Peyer's patch (tissue), 4 donors: Measurements from ENCODE around the gene ZNF749. TPM values are rescaled to one million over a fixed set of nuclear protein-coding genes. Genes with fewer than 3 reads are reported as not detected.

Experiments used
- DNase-seq, 3 donors: peaks; one replicate each; pipeline ENCODE4 v3.0.0-alpha.2; 2017 to 2019
- H3K27ac ChIP-seq, 4 donors: fragments of 200-600 bp; sonication (generic); one replicate each; pipeline ENCODE4 v1.5.1; 2016 to 2019
- H3K27me3 ChIP-seq, 2 donors: fragments of 200-600 bp; sonication (generic); one replicate each; pipeline ENCODE4 v1.5.1; 2019
- H3K36me3 ChIP-seq, 3 donors: fragments of 200-600 bp; sonication (generic); one replicate each; pipeline ENCODE4 v1.5.1; 2016 to 2019
- H3K4me1 ChIP-seq, 4 donors: fragments of 200-600 bp; sonication (generic); one replicate each; pipeline ENCODE4 v1.5.1; 2016 to 2019
- H3K4me3 ChIP-seq, 4 donors: fragments of 200-600 bp; sonication (generic); 1 replicate in 3 of 4; 2 replicates in 1 of 4; pipeline ENCODE4 v1.5.1; 2016 to 2019; ENCODE audit warnings: mild to moderate bottlenecking in 1 of 4
- H3K9me3 ChIP-seq, 4 donors: fragments of 200-600 bp; sonication (generic); one replicate each; pipeline ENCODE4 v1.5.1; 2016 to 2019; ENCODE audit warnings: mild to moderate bottlenecking in 1 of 4
- POLR2A ChIP-seq, 2 donors: fragments of 450-650 bp; IDR thresholded peaks; one replicate each; pipeline ENCODE4 v1.5.1; 2017; ENCODE audit warnings: antibody characterized with exemption in 2 of 2, mild to moderate bottlenecking in 2 of 2, moderate library complexity in 2 of 2
- total RNA-seq, 4 donors: library from RNA; depleted of rRNA; stranded (reverse); fragments of >200 nt; gene quantifications; one replicate each; pipeline ENCODE4 v1.1.0, GENCODE V29; 2016
- TF ChIP-seq, protein P1 (sequence below), 6 experiments: fragments of 450-650 bp in 4 of 6; fragments of 200-600 bp in 2 of 6; sonication (generic) in 1 of 6; IDR thresholded peaks; one replicate each; pipeline ENCODE4 v1.5.1; 2017 to 2019; ENCODE audit warnings: antibody characterized with exemption in 6 of 6, mild to moderate bottlenecking in 3 of 6, moderate library complexity in 1 of 6

ZNF749 gene
- total RNA-seq, result 10 to 100 TPM in 2 of 4 donors, 1 to 10 TPM in 2; 5.7 to 12.8 (median 10.6) TPM

DNA sequence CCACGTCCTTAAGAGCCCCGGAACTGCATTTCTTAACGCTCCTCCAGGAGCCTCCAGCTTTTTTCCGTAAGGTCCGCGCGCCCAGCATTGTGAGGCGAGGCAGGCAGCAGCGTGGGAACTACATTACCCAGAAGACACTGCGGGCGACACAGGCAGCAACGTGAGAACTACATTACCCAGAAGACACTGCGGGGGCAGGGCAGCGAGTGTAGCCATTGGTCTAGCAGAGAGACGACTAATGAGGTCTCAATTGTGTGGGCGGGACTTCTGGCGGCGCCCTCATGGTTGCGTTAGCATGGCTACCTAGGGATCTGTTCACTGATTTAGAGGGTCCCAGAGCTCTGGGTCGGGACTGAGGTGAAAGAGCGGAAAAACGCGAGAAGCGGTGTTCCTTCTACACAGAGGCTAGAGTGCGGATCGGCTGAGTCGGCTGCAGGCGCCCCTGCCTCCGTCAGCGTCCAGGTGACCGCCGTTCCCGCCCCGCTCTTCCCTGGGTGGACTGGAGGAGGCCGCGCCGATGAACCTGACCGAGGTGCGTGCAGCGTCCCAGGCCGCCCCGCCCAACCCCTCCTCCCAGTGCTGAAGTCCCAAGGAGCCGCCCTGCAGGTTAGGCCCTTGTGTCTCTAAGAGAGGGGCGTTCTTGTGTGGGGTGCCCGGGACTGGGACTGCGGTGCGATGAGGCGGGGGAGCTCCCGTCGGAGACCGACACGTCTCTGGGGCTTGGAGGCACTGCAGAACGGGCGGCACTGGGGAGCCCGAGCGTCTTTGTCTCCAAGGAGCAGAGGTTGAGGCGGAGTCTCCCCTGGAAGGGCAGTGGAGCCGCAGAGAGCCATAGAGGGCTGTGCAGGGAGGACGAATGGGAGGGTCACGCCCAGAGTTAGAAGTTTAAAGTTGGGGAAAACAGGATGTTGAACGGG, at the start of gene ZNF749:
Gene ZNF749 (plus strand): TSS at position 264 of the 917 bp plus-strand sequence. CDS start 254 bp downstream, at position 518.
- Histone ChIP-seq H3K27me3 (no peaks in the 10 kb centered on the region), H3K4me1 (peaks cover 0 to 11% (median 0%) of the 10 kb centered on the region in 4 donors), H3K9me3 (peaks cover 0 to 2% (median 0%) of the 10 kb centered on the region in 4 donors), H3K27ac (peak within 1 kb of the TSS; percentile 58 to 88 (median 72)), H3K36me3 (no peaks in the 10 kb centered on the region), H3K4me3 (peak within 1 kb of the TSS; percentile 58 to 90 (median 78))
- TF ChIP-seq POLR2A (IDR thresholded peaks at IDR 0.05), result peak; percentile 40 to 46
- TF ChIP-seq, protein P1, sequence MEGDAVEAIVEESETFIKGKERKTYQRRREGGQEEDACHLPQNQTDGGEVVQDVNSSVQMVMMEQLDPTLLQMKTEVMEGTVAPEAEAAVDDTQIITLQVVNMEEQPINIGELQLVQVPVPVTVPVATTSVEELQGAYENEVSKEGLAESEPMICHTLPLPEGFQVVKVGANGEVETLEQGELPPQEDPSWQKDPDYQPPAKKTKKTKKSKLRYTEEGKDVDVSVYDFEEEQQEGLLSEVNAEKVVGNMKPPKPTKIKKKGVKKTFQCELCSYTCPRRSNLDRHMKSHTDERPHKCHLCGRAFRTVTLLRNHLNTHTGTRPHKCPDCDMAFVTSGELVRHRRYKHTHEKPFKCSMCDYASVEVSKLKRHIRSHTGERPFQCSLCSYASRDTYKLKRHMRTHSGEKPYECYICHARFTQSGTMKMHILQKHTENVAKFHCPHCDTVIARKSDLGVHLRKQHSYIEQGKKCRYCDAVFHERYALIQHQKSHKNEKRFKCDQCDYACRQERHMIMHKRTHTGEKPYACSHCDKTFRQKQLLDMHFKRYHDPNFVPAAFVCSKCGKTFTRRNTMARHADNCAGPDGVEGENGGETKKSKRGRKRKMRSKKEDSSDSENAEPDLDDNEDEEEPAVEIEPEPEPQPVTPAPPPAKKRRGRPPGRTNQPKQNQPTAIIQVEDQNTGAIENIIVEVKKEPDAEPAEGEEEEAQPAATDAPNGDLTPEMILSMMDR (IDR thresholded peaks at IDR 0.05), result no peak
- peak; percentile 94 to 100 (median 99) for DNase-seq

DNA sequence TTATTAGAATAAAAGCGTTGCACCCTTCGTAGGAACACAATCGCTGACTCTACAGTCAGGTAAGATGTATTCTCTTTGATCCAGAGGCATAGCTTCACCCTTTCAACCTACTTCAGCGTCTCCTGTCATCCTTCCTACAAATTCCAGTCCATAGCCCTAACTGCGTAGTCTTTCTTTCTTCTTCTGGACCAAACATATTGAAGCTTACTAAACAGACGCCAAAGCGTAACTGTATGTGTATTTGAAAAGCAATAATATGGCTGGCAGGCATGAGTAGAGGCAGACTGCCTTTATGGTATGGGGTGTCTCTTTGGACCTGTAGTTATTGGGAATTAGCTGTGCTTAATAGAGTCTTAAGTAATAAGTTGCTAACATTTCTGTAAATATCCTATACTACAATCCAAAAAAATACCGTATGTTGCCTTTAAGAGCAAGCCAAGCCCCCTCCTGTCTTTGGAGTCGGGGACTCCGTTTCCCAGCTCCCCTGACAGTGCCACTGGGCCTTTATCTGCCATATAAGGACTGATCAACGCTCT, 45.9 kb upstream of the ZNF749 start:
- no peaks in the 10 kb centered on the region for H3K27me3 ChIP-seq
- TF ChIP-seq, protein P1 (IDR thresholded peaks at IDR 0.05), result no peak
- no peak for TF ChIP-seq POLR2A (IDR thresholded peaks at IDR 0.05)
- H3K27ac ChIP-seq, result peak overlapping the region; percentile 77 to 84 (median 82)
- H3K9me3 ChIP-seq, result peaks cover 0 to 4% (median 0%) of the 10 kb centered on the region in 4 donors
- DNase-seq, result no peak
- peaks cover 0 to 8% (median 3%) of the 10 kb centered on the region in 4 donors for H3K4me1 ChIP-seq
- H3K36me3 ChIP-seq, result peaks cover 0 to 13% (median 0%) of the 10 kb centered on the region in 3 donors
- H3K4me3 ChIP-seq, result peak overlapping the region; percentile 62 to 75 (median 69)

GRCh38 chr19:57389730-57390598, 45.2 kb upstream of the ZNF749 start, which contains the start of gene ZNF548:
Gene ZNF548 (plus strand): TSS chr19:57389854. CDS start chr19:57390100, 246 bp downstream.
- peak within 1 kb of the TSS; percentile 62 to 75 (median 69) for H3K4me3 ChIP-seq
- peak; percentile 5 to 12 for TF ChIP-seq POLR2A (IDR thresholded peaks at IDR 0.05)
- TF ChIP-seq, protein P1 (IDR thresholded peaks at IDR 0.05), result peak in 4 of 6 experiments; percentile 5 to 48 (median 44)
- H3K4me1 ChIP-seq, result peaks cover 0 to 8% (median 3%) of the 10 kb centered on the region in 4 donors
- H3K27me3 ChIP-seq, result no peaks in the 10 kb centered on the region
- H3K9me3 ChIP-seq, result peaks cover 0 to 4% (median 0%) of the 10 kb centered on the region in 4 donors
- peak; percentile 93 to 98 (median 96) for DNase-seq
- peaks cover 0 to 19% (median 0%) of the 10 kb centered on the region in 3 donors for H3K36me3 ChIP-seq
- H3K27ac ChIP-seq, result peak within 1 kb of the TSS; percentile 77 to 84 (median 82)

- H3K27me3 ChIP-seq, result no peaks in the 10 kb centered on the region
- no peak overlapping the region for H3K27ac ChIP-seq
- DNase-seq, result no peak
- no peak for TF ChIP-seq POLR2A (IDR thresholded peaks at IDR 0.05)
- TF ChIP-seq, protein P1 (IDR thresholded peaks at IDR 0.05), result no peak
- H3K9me3 ChIP-seq, result peaks cover 0 to 35% (median 0%) of the 10 kb centered on the region in 4 donors
- H3K4me1 ChIP-seq, result peaks cover 0 to under 1% (median under 1%) of the 10 kb centered on the region in 4 donors
- peaks cover 0 to 66% (median 0%) of the 10 kb centered on the region in 3 donors for H3K36me3 ChIP-seq
- no peak overlapping the region for H3K4me3 ChIP-seq
These were observed 39.4 kb upstream of the ZNF749 start for GRCh38 chr19:57395710-57396109.

- Histone ChIP-seq H3K4me3 (no peak overlapping the region), H3K27ac (no peak overlapping the region), H3K27me3 (no peaks in the 10 kb centered on the region), H3K9me3 (peaks cover 0 to 47% (median 4%) of the 10 kb centered on the region in 4 donors), H3K4me1 (no peaks in the 10 kb centered on the region), H3K36me3 (peaks cover 0 to 57% (median 0%) of the 10 kb centered on the region in 3 donors)
- DNase-seq, result no peak
- no peak for TF ChIP-seq POLR2A (IDR thresholded peaks at IDR 0.05)
- TF ChIP-seq, protein P1 (IDR thresholded peaks at IDR 0.05), result no peak
These were observed 36.3 kb upstream of the ZNF749 start for GRCh38 chr19:57398868-57399267.
